IMR-90 (cell line): ENCODE results near the gene NCAM1. TPM values are rescaled to one million over a fixed set of nuclear protein-coding genes. Genes with fewer than 3 reads are reported as not detected.

Experiments
- ATAC-seq: fragments of 200-7000 bp; cut with Tn5 transposase; 2 replicates; pipeline ENCODE4 v1.9.1; 2020; ENCODE audit warnings: low read depth, mild to moderate bottlenecking, moderate library complexity
- BruUV-seq: library from RNA; stranded (reverse); fragments of 400-500 nt; replicated peaks from 2 replicates; lab custom pipeline; 2021; lab: Mats Ljungman, UMichigan
- CTCF ChIA-PET: fragments of 300-600 bp; formaldehyde crosslinking; extraction: SDS; loops from one replicate; lab custom pipeline; 2021; ENCODE audit warnings: antibody characterized with exemption; lab: Yijun Ruan, JAX
- POLR2A ChIA-PET: fragments of 300-600 bp; sonication (Branson Sonifier 250); formaldehyde crosslinking; loops from one replicate; lab custom pipeline; 2022; ENCODE audit warnings: antibody characterized with exemption; ENCODE audit not compliant: unreplicated experiment; lab: Charles Lee
- DNase-seq: peaks from one replicate; pipeline ENCODE4 v3.0.0; 2013
- H2AFZ ChIP-seq: replicated peaks from 2 replicates; pipeline ENCODE3; 2013; ENCODE audit warnings: low read length, mild to moderate bottlenecking; ENCODE audit not compliant: poor library complexity
- H2AK5ac ChIP-seq: 2 replicates; pipeline ENCODE4 v1.6.1; 2013; ENCODE audit warnings: low read depth, low read length, inconsistent platforms
- H2AK9ac ChIP-seq: replicated peaks from 2 replicates; pipeline ENCODE3; 2013; ENCODE audit warnings: mild to moderate bottlenecking, low read depth, low read length, moderate library complexity; ENCODE audit not compliant: poor library complexity
- H2BK120ac ChIP-seq: 2 replicates; pipeline ENCODE4 v1.6.1; 2013; ENCODE audit warnings: low read depth, low read length, inconsistent platforms
- H2BK15ac ChIP-seq: 3 replicates; pipeline ENCODE4 v1.6.1; 2013; ENCODE audit warnings: low read depth, low read length, inconsistent platforms
- H2BK20ac ChIP-seq: 2 replicates; pipeline ENCODE4 v1.6.1; 2013; ENCODE audit warnings: low read depth, mild to moderate bottlenecking, inconsistent platforms, low read length, moderate library complexity
- H2BK5ac ChIP-seq: 2 replicates; pipeline ENCODE4 v1.6.1; 2013; ENCODE audit warnings: mild to moderate bottlenecking, low read depth, low read length, inconsistent platforms; ENCODE audit not compliant: poor library complexity, severe bottlenecking
- H3K14ac ChIP-seq: replicated peaks from 2 replicates; pipeline ENCODE4 v1.6.1; 2013; ENCODE audit warnings: low read depth, low read length, inconsistent platforms
- H3K18ac ChIP-seq: 2 replicates; pipeline ENCODE4 v1.6.1; 2013; ENCODE audit warnings: low read depth, low read length, control low read depth
- H3K23ac ChIP-seq: 2 replicates; pipeline ENCODE4 v1.6.1; 2013; ENCODE audit warnings: low read depth, low read length, inconsistent platforms
- H3K27ac ChIP-seq: 2 replicates; pipeline ENCODE4 v1.5.1; 2013; ENCODE audit warnings: mild to moderate bottlenecking, control low read depth, low read length; ENCODE audit not compliant: insufficient read depth
- H3K27me3 ChIP-seq: 2 replicates; pipeline ENCODE4 v1.6.1; 2013; ENCODE audit warnings: low read length; ENCODE audit not compliant: control insufficient read depth, insufficient read depth
- H3K36me3 ChIP-seq: 2 replicates; pipeline ENCODE4 v1.6.1; 2013; ENCODE audit warnings: low read length, mixed read lengths; ENCODE audit not compliant: control insufficient read depth, insufficient read depth
- H3K4ac ChIP-seq: 2 replicates; pipeline ENCODE4 v1.6.1; 2013; ENCODE audit warnings: low read depth, low read length, inconsistent platforms
- H3K4me1 ChIP-seq: 2 replicates; pipeline ENCODE4 v1.6.1; 2013; ENCODE audit warnings: low read length, mixed read lengths; ENCODE audit not compliant: control insufficient read depth, insufficient read depth
- H3K4me2 ChIP-seq: 2 replicates; pipeline ENCODE4 v1.6.1; 2013; ENCODE audit warnings: low read depth, mild to moderate bottlenecking, control low read depth, low read length, moderate library complexity
- H3K4me3 ChIP-seq: 2 replicates; pipeline ENCODE4 v1.5.1; 2013; ENCODE audit warnings: low read depth, mild to moderate bottlenecking, control low read depth, low read length, moderate library complexity; ENCODE audit not compliant: insufficient read depth
- H3K56ac ChIP-seq: 2 replicates; pipeline ENCODE4 v1.6.1; 2013; ENCODE audit warnings: low read length, inconsistent platforms; ENCODE audit not compliant: insufficient read depth; ENCODE audit errors: extremely low read depth
- H3K79me1 ChIP-seq, 2 experiments: 2 replicates each; pipeline ENCODE4 v1.6.1; 2013; ENCODE audit warnings: low read length in 2 of 2, inconsistent platforms in 1 of 2, low read depth in 1 of 2
- H3K9ac ChIP-seq: 2 replicates; pipeline ENCODE4 v1.6.1; 2013; ENCODE audit warnings: low read depth, low read length, control low read depth
- H3K9me1 ChIP-seq: 2 replicates; pipeline ENCODE4 v1.6.1; 2013; ENCODE audit warnings: low read length, inconsistent platforms; ENCODE audit not compliant: insufficient read depth
- H3K9me3 ChIP-seq: 2 replicates; pipeline ENCODE4 v1.6.1; 2013; ENCODE audit warnings: low read length; ENCODE audit not compliant: control insufficient read depth, insufficient read depth
- H4K20me1 ChIP-seq: 2 replicates; pipeline ENCODE4 v1.6.1; 2013; ENCODE audit warnings: low read length, inconsistent platforms; ENCODE audit not compliant: insufficient read depth
- H4K5ac ChIP-seq: 2 replicates; pipeline ENCODE4 v1.6.1; 2013; ENCODE audit warnings: mild to moderate bottlenecking, low read depth, low read length, control low read depth
- H4K8ac ChIP-seq, 2 experiments: 2 replicates each; pipeline ENCODE4 v1.6.1; 2013; ENCODE audit warnings: low read depth in 2 of 2, low read length in 2 of 2, control low read depth in 1 of 2, inconsistent platforms in 1 of 2
- H4K91ac ChIP-seq: 2 replicates; pipeline ENCODE4 v1.6.1; 2013; ENCODE audit warnings: low read depth, low read length, inconsistent platforms; ENCODE audit not compliant: insufficient read depth
- CEBPB ChIP-seq: IDR thresholded peaks from 2 replicates; pipeline ENCODE4 v1.6.1; 2012; ENCODE audit warnings: low read depth, low read length, improper control_type of control experiment
- FOS ChIP-seq: fragments of 150-350 bp; IDR thresholded peaks from 2 replicates; pipeline ENCODE4 v1.6.1; 2016; ENCODE audit warnings: low read depth, low read length
- MAFK ChIP-seq: IDR thresholded peaks from 2 replicates; pipeline ENCODE4 v1.6.1; 2012; ENCODE audit warnings: low read depth, low read length, improper control_type of control experiment
- NFE2L2 ChIP-seq: fragments of 150-350 bp; IDR thresholded peaks from 2 replicates; pipeline ENCODE4 v1.6.1; 2016; ENCODE audit warnings: low read depth, mild to moderate bottlenecking, low read length
- POLR2A ChIP-seq: IDR thresholded peaks from 2 replicates; pipeline ENCODE4 v1.6.1; 2012; ENCODE audit warnings: mild to moderate bottlenecking, low read depth, low read length
- RAD21 ChIP-seq: IDR thresholded peaks from 2 replicates; pipeline ENCODE4 v1.6.1; 2012; ENCODE audit warnings: low read length, improper control_type of control experiment
- RCOR1 ChIP-seq: IDR thresholded peaks from 2 replicates; pipeline ENCODE4 v1.6.1; 2012; ENCODE audit warnings: mild to moderate bottlenecking, low read length, improper control_type of control experiment; ENCODE audit not compliant: insufficient replicate concordance
- RFX5 ChIP-seq: IDR thresholded peaks from 2 replicates; pipeline ENCODE4 v1.8.0; 2012; ENCODE audit warnings: low read depth, mild to moderate bottlenecking, low read length, moderate library complexity
- SMC3 ChIP-seq: fragments of 150-350 bp; IDR thresholded peaks from 2 replicates; pipeline ENCODE4 v1.6.1; 2016; ENCODE audit warnings: low read depth, mild to moderate bottlenecking, antibody characterized with exemption, low read length, moderate library complexity
- WGBS, 2 experiments: methylation state at CpG; one replicate each; pipeline versions ENCODE4 v1.1.5 to v1.1.7; 2013; ENCODE audit warnings: missing lambda C conversion rate in 2 of 2; ENCODE audit not compliant: insufficient read length in 1 of 2; ENCODE audit errors: extremely low coverage in 2 of 2; 5-methylcytosine and 5-hydroxymethylcytosine counted together
- dilution Hi-C: fragments of 300-500 bp; cut with HindIII; formaldehyde crosslinking; loops from one replicate; pipeline ENCODE4 v1.14.3; 2018; ENCODE audit warnings: low sequenced_read_pairs; ENCODE audit not compliant: unreplicated experiment
- in situ Hi-C: fragments of 300-500 bp; cut with MboI; formaldehyde crosslinking; loops from 3 replicates; pipeline ENCODE4 v1.14.3; 2019; ENCODE audit warnings: low sequenced_read_pairs, inconsistent platforms, mixed read lengths
- intact Hi-C: fragments of 100-400 bp; cut with micrococcal nuclease; formaldehyde crosslinking; loops from 2 replicates; pipeline ENCODE4 v1.10.0; 2022
- polyA plus RNA-seq, 3 experiments: library from polyadenylated mRNA; depleted of rRNA; stranded (reverse); fragments of >200 nt; gene quantifications; 2 replicates each; pipeline ENCODE4 v1.2.3, GENCODE V29; 2012; ENCODE audit warnings: low replicate concordance in 1 of 3
- total RNA-seq: library from RNA; depleted of rRNA; stranded (reverse); fragments of >200 nt; gene quantifications from 2 replicates; pipeline ENCODE4 v1.2.3, GENCODE V29; 2012
- TF ChIP-seq, protein P1 (sequence below): fragments of 150-350 bp; IDR thresholded peaks from 2 replicates; pipeline ENCODE4 v1.6.1; 2016; ENCODE audit warnings: low read depth, mild to moderate bottlenecking, low read length, moderate library complexity, borderline replicate concordance
- TF ChIP-seq, protein P2 (sequence below): fragments of 150-350 bp; IDR thresholded peaks from 2 replicates; pipeline ENCODE4 v1.6.1; 2017; ENCODE audit warnings: mild to moderate bottlenecking, antibody characterized with exemption, low read length, low read depth
- TF ChIP-seq, protein P3 (sequence below): conservative IDR thresholded peaks from 2 replicates; pipeline ENCODE4 v1.5.1; 2012; ENCODE audit warnings: mild to moderate bottlenecking, low read depth, low read length, improper control_type of control experiment

NCAM1 gene
- total and polyA plus RNA-seq, 2 of the 4 experiments (the other 2 are of a cell fraction): 0.09 to 0.18 TPM

DNA sequence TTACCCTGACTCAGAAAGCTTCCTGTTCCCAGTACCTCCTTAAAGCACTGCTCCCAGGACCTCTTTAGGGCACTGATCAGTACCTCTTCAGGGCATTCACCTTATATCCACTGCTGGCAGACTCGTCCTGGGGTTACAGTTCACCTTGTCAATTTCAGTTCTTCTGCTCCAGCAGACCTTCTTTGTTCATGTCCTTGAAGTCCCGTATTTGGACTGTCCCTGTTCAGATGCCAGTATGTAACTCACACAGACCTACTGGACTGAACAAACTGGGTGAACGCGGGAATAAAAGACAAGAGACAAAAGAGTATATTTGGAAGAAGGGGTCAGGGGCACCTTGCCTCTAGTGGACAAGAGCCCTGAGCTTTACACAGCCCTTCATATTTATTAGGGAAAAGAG, 31.8 kb upstream of the NCAM1 start:
- Histone ChIP-seq H3K27ac (no peak overlapping the region), H2BK5ac (no peak overlapping the region), H2BK20ac (no peak overlapping the region), H2AFZ (no peak overlapping the region), H2AK9ac (no peak overlapping the region), H4K91ac (no peak overlapping the region), H3K9ac (no peak overlapping the region), H3K14ac (no peak overlapping the region), H3K9me1 (no peaks in the 10 kb centered on the region), H2BK15ac (no peak overlapping the region), H3K4me1 (no peaks in the 10 kb centered on the region), H4K5ac (no peak overlapping the region), H2BK120ac (no peak overlapping the region), H3K4me3 (no peak overlapping the region), H3K18ac (no peak overlapping the region), H4K8ac (no peak overlapping the region), H3K9me3 (no peaks in the 10 kb centered on the region), H3K79me1 (no peaks in the 10 kb centered on the region), H3K56ac (no peak overlapping the region), H3K4ac (no peak overlapping the region), H3K23ac (no peak overlapping the region), H3K27me3 (no peaks in the 10 kb centered on the region), H3K36me3 (no peaks in the 10 kb centered on the region), H4K20me1 (no peaks in the 10 kb centered on the region), H2AK5ac (no peak overlapping the region), H3K4me2 (no peak overlapping the region)
- no peak for TF ChIP-seq FOS
- TF ChIP-seq MAFK: no peak
- no peak for TF ChIP-seq NFE2L2
- TF ChIP-seq, protein P1, sequence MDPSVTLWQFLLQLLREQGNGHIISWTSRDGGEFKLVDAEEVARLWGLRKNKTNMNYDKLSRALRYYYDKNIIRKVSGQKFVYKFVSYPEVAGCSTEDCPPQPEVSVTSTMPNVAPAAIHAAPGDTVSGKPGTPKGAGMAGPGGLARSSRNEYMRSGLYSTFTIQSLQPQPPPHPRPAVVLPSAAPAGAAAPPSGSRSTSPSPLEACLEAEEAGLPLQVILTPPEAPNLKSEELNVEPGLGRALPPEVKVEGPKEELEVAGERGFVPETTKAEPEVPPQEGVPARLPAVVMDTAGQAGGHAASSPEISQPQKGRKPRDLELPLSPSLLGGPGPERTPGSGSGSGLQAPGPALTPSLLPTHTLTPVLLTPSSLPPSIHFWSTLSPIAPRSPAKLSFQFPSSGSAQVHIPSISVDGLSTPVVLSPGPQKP: no peak
- no peak for TF ChIP-seq RAD21
- TF ChIP-seq, protein P2, sequence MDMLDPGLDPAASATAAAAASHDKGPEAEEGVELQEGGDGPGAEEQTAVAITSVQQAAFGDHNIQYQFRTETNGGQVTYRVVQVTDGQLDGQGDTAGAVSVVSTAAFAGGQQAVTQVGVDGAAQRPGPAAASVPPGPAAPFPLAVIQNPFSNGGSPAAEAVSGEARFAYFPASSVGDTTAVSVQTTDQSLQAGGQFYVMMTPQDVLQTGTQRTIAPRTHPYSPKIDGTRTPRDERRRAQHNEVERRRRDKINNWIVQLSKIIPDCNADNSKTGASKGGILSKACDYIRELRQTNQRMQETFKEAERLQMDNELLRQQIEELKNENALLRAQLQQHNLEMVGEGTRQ: no peak
- TF ChIP-seq, protein P3, sequence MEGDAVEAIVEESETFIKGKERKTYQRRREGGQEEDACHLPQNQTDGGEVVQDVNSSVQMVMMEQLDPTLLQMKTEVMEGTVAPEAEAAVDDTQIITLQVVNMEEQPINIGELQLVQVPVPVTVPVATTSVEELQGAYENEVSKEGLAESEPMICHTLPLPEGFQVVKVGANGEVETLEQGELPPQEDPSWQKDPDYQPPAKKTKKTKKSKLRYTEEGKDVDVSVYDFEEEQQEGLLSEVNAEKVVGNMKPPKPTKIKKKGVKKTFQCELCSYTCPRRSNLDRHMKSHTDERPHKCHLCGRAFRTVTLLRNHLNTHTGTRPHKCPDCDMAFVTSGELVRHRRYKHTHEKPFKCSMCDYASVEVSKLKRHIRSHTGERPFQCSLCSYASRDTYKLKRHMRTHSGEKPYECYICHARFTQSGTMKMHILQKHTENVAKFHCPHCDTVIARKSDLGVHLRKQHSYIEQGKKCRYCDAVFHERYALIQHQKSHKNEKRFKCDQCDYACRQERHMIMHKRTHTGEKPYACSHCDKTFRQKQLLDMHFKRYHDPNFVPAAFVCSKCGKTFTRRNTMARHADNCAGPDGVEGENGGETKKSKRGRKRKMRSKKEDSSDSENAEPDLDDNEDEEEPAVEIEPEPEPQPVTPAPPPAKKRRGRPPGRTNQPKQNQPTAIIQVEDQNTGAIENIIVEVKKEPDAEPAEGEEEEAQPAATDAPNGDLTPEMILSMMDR: no peak
- TF ChIP-seq CEBPB: no peak
- TF ChIP-seq POLR2A: no peak
- no peak for TF ChIP-seq RFX5
- no peak for TF ChIP-seq SMC3
- TF ChIP-seq RCOR1: no peak
- POLR2A ChIA-PET: no interaction called here
- WGBS, 2 experiments: no CpG with 5 or more reads among the region's 4 CpGs
- no peak for DNase-seq
- CTCF ChIA-PET: no interaction called here
- dilution Hi-C loops (no loop called here), in situ Hi-C loops (no loop called here), intact Hi-C loops (no loop called here)
- no TSS peak for BruUV-seq
- no peak for ATAC-seq
